HepG2 (cell line): ENCODE data around the gene XG. TPM values are rescaled to one million over a fixed set of nuclear protein-coding genes. Genes with fewer than 3 reads are reported as not detected.

Experiments
- GPN1 ChIP-seq: sonication (generic); formaldehyde crosslinking; IDR thresholded peaks from 2 replicates; pipeline ENCODE4 v1.5.1; 2020; ENCODE audit warnings: missing genetic modification reagents, borderline replicate concordance
- MTF1 ChIP-seq: sonication (generic); formaldehyde crosslinking; IDR thresholded peaks from 2 replicates; pipeline ENCODE4 v1.5.0; 2020; ENCODE audit warnings: missing genetic modification reagents
- POLR2G ChIP-seq: fragments of 200-400 bp; formaldehyde crosslinking; IDR thresholded peaks from 2 replicates; pipeline ENCODE4 v1.6.1; 2018; ENCODE audit warnings: mild to moderate bottlenecking, low read depth, low read length, moderate library complexity
- PRDM4 ChIP-seq: sonication (generic); formaldehyde crosslinking; IDR thresholded peaks from 2 replicates; pipeline ENCODE4 v1.9.0; 2021; ENCODE audit warnings: missing genetic modification reagents, borderline replicate concordance
- PRPF4 ChIP-seq: fragments of 200-400 bp; formaldehyde crosslinking; IDR thresholded peaks from 2 replicates; pipeline ENCODE4 v1.6.1; 2016; ENCODE audit warnings: low read length, low read depth; ENCODE audit not compliant: poor library complexity, severe bottlenecking
- SNAPC2 ChIP-seq: sonication (generic); formaldehyde crosslinking; IDR thresholded peaks from 2 replicates; pipeline ENCODE4 v1.8.1; 2022; ENCODE audit warnings: mild to moderate bottlenecking, missing genetic modification reagents
- THAP7 ChIP-seq: sonication (generic); formaldehyde crosslinking; IDR thresholded peaks from 2 replicates; pipeline ENCODE4 v1.8.1; 2023; ENCODE audit warnings: mild to moderate bottlenecking, missing genetic modification reagents
- ZNF780A ChIP-seq: sonication (generic); formaldehyde crosslinking; IDR thresholded peaks from 2 replicates; pipeline ENCODE4 v1.8.0; 2022; ENCODE audit warnings: mild to moderate bottlenecking, missing genetic modification reagents, moderate library complexity
- ZNF841 ChIP-seq: sonication (generic); formaldehyde crosslinking; IDR thresholded peaks from 2 replicates; pipeline ENCODE4 v1.8.1; 2023; ENCODE audit warnings: missing genetic modification reagents, borderline replicate concordance
- polyA plus RNA-seq, 8 experiments: library from polyadenylated mRNA; depleted of rRNA in 3 of 8; stranded (reverse) in 7 of 8; unstranded in 1 of 8; fragments of >200 nt; fragmentation: Illumina TruSeq in 4 of 8; extraction: Trizol in 4 of 8; gene quantifications; 2 replicates each; pipeline versions ENCODE4 v1.2.1 to v1.2.3, GENCODE V29; 2011 to 2016; ENCODE audit warnings: low read depth in 4 of 8, missing spikeins in 1 of 8, mixed read lengths in 1 of 8; ENCODE audit not compliant: insufficient read depth in 1 of 8
- total RNA-seq, 5 experiments: library from RNA; depleted of rRNA; stranded (reverse); fragments of >200 nt; fragmentation: Illumina TruSeq; extraction: Trizol; gene quantifications; 2 replicates each; pipeline ENCODE4 v1.2.3, GENCODE V29; 2016; ENCODE audit warnings: low read depth in 1 of 5
- TF ChIP-seq, protein P1 (sequence below): sonication (generic); formaldehyde crosslinking; IDR thresholded peaks from 2 replicates; pipeline ENCODE4 v1.4.0; 2020; ENCODE audit warnings: mild to moderate bottlenecking, missing genetic modification reagents

Gene XG
- total and polyA plus RNA-seq, 2 of the 13 experiments (the other 11 are each of a cell fraction or from before 2014, with no cell fraction given), result not detected

GRCh38 chrX:2732076-2732475 is 19.8 kb upstream of the XG start (continued):
- no peak for TF ChIP-seq PRDM4 (CRISPR knock-in tag)
- TF ChIP-seq ZNF780A (CRISPR knock-in tag), result no peak
- no peak for TF ChIP-seq GPN1 (CRISPR knock-in tag)
- TF ChIP-seq, protein P1, sequence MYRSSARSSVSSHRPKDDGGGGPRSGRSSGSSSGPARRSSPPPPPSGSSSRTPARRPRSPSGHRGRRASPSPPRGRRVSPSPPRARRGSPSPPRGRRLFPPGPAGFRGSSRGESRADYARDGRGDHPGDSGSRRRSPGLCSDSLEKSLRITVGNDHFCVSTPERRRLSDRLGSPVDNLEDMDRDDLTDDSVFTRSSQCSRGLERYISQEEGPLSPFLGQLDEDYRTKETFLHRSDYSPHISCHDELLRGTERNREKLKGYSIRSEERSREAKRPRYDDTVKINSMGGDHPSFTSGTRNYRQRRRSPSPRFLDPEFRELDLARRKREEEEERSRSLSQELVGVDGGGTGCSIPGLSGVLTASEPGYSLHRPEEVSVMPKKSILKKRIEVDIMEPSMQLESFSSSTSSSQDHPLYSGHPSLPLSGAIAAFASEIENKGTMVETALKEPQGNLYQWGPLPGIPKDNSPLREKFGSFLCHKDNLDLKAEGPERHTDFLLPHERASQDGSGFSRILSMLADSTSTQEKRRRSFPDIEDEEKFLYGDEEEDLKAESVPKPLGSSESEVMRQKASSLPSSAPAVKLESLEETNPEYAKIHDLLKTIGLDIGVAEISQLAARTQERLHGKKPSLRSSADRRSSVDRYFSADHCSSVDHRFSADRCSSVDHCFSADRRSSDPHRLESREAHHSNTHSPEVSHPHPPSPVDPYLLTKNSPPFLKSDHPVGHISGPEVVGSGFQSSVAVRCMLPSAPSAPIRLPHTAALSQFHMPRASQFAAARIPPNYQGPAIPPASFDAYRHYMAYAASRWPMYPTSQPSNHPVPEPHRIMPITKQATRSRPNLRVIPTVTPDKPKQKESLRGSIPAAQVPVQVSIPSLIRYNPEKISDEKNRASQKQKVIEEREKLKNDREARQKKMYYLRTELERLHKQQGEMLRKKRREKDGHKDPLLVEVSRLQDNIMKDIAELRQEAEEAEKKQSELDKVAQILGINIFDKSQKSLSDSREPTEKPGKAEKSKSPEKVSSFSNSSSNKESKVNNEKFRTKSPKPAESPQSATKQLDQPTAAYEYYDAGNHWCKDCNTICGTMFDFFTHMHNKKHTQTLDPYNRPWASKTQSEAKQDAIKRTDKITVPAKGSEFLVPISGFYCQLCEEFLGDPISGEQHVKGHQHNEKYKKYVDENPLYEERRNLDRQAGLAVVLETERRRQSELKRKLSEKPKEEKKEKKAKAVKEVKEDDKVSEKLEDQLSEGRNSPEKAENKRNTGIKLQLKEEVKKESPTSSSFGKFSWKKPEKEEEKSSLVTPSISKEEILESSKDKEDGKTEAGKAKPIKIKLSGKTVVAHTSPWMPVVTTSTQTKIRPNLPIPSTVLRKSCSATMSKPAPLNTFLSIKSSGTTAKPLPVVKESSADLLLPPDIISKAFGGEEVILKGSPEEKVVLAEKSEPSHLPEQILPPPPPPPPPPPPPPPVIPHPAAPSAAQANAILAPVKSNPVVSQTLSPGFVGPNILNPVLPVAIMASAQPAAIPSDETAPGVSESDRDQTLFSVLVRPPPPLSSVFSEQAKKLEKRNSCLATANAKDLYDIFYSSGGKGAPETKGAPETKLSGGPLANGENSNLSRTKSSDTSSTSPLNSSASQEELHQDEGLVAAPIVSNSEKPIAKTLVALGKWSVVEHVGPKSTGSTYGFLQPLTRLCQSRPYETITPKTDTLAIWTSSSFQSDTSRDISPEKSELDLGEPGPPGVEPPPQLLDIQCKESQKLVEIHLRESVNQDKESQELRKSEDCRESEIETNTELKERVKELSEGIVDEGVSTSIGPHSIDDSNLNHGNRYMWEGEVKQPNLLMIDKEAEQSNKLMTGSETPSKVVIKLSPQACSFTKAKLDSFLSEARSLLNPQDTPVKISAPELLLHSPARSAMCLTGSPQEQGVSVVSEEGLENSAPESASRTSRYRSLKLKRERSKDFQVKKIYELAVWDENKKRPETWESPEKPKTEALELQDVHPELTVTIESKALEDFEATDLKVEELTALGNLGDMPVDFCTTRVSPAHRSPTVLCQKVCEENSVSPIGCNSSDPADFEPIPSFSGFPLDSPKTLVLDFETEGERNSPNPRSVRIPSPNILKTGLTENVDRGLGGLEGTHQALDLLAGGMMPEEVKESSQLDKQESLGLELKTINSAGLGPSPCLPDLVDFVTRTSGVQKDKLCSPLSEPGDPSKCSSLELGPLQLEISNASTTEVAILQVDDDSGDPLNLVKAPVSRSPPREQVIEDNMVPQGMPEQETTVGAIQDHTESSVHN (CRISPR knock-in tag), result no peak
- no peak for TF ChIP-seq POLR2G
- no peak for TF ChIP-seq PRPF4
- TF ChIP-seq THAP7 (CRISPR knock-in tag), result no peak
- no peak for TF ChIP-seq ZNF841 (CRISPR knock-in tag)
- TF ChIP-seq MTF1, result no peak
- TF ChIP-seq SNAPC2 (CRISPR knock-in tag), result no peak
